ENCODE measurements around the gene BTBD10. TPM values are rescaled to one million over a fixed set of nuclear protein-coding genes. Genes with fewer than 3 reads are reported as not detected.
"Not testable (repeated sequence)": the region's sequence is repeated elsewhere in the genome, so short reads cannot be mapped to it uniquely, and the experiment has no call there.

Gene BTBD10
- total RNA-seq, 1 donor from 2014 or later: 120 TPM

DNA sequence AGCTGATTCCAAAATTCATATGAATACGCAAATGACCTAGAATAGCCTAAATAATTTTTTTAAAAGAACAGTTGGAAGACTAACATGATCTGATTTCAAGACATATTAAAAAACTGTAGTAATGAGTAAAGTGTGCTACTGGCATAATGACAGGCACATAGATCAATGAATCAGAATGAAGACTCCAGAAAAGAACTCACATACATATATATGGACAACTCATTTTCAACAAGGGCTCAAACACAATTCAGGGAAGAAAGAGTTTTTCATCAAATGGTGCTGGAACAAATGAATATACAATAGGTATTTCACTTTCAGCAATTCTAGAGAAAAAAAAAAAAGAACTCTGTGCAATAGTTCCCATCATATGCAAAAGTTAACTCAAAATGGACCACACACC lies 33.7 kb downstream of the BTBD10 start:
- FAIRE-seq: no peak

DNA sequence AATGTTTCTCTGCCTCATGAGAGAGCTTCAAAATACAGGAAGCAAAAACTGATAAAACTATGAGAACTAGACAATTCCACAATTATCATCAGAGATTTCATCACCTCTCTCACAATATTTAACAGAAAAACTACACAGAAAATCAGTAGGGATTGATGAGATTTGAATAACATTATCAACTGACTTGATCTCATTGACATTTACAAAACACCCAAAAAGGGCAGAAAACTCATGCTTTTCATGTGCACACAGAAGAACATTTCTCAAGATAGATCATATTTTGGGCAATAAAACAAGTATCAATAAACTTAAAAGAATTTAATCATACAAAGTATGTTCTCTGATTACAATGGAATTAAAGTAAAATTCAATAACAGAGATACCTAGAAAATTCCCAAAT lies 35.6 kb downstream of the BTBD10 start:
- Histone ChIP-seq H3K4me3 (ENCODE audit: low read depth, low read length) (no peak overlapping the region), H3K27me3 (ENCODE audit: control insufficient read depth, insufficient read depth, low read length) (no peaks in the 10 kb centered on the region), H3K36me3 (ENCODE audit: control insufficient read depth, insufficient read depth, low read length) (no peaks in the 10 kb centered on the region)
- no peak for DNase-seq (ENCODE audit: low read depth)
- no peak for FAIRE-seq
- TF ChIP-seq, protein P1, sequence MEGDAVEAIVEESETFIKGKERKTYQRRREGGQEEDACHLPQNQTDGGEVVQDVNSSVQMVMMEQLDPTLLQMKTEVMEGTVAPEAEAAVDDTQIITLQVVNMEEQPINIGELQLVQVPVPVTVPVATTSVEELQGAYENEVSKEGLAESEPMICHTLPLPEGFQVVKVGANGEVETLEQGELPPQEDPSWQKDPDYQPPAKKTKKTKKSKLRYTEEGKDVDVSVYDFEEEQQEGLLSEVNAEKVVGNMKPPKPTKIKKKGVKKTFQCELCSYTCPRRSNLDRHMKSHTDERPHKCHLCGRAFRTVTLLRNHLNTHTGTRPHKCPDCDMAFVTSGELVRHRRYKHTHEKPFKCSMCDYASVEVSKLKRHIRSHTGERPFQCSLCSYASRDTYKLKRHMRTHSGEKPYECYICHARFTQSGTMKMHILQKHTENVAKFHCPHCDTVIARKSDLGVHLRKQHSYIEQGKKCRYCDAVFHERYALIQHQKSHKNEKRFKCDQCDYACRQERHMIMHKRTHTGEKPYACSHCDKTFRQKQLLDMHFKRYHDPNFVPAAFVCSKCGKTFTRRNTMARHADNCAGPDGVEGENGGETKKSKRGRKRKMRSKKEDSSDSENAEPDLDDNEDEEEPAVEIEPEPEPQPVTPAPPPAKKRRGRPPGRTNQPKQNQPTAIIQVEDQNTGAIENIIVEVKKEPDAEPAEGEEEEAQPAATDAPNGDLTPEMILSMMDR (IDR thresholded peaks at IDR 0.05; ENCODE audit: insufficient read depth, low read length, severe bottlenecking): no peak

More for the DNA sequence above, 33.7 kb downstream of the BTBD10 start:
- Histone ChIP-seq H3K27me3 (ENCODE audit: control insufficient read depth, insufficient read depth, low read length) (no peaks in the 10 kb centered on the region), H3K36me3 (ENCODE audit: control insufficient read depth, insufficient read depth, low read length) (no peaks in the 10 kb centered on the region), H3K4me3 (ENCODE audit: low read depth, low read length) (no peak overlapping the region)
- TF ChIP-seq, protein P1 (IDR thresholded peaks at IDR 0.05; ENCODE audit: insufficient read depth, low read length, severe bottlenecking): no peak
- no peak for DNase-seq (ENCODE audit: low read depth)

DNA sequence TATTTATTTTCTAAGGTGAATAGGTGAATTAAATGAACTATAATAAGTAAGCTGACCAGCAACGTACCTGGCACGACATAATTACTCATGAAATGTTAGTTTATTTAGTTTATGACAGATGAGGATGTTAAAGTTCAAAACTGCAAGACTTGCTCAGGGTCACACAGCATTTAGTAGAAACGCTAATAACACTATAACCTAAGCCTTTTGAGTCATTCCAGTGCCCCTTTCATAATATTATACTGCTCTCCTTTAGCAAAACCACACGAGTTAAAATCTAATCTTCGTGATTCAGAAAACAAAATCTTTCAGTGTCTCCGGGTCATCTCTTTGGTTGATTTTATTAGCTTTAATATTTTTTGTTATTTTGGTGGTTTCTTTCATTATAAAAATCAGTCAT lies 39.6 kb downstream of the BTBD10 start:
- H3K4me3 ChIP-seq (ENCODE audit: low read depth, low read length): no peak overlapping the region
- TF ChIP-seq, protein P1 (IDR thresholded peaks at IDR 0.05; ENCODE audit: insufficient read depth, low read length, severe bottlenecking): no peak
- H3K27me3 ChIP-seq (ENCODE audit: control insufficient read depth, insufficient read depth, low read length): no peaks in the 10 kb centered on the region
- no peak for DNase-seq (ENCODE audit: low read depth)
- FAIRE-seq: no peak
- peaks cover 2% of the 10 kb centered on the region for H3K36me3 ChIP-seq (ENCODE audit: control insufficient read depth, insufficient read depth, low read length)

DNA sequence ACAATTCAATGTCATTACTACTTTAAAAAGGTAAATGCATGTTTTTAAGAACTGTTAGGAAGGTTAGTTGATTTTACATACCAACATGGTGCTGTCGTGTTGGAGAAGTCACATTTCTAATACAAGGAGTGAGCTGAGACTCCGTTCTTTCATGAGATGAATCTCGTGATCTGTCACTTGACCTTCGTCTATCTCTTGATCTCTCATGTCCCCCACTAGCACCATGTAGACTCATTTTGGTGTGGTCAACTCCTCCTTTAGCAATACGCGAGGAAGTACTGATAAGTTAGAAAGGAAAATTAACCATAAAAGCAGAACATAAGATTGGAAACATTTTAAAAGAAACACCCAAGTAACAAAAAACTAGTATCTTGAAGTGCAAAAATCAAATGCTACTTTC lies 41.5 kb downstream of the BTBD10 start:
- Histone ChIP-seq H3K36me3 (ENCODE audit: control insufficient read depth, insufficient read depth, low read length) (peaks cover 2% of the 10 kb centered on the region), H3K4me3 (ENCODE audit: low read depth, low read length) (no peak overlapping the region), H3K27me3 (ENCODE audit: control insufficient read depth, insufficient read depth, low read length) (no peaks in the 10 kb centered on the region)
- FAIRE-seq (no peak), DNase-seq (ENCODE audit: low read depth) (no peak)
- TF ChIP-seq, protein P1 (IDR thresholded peaks at IDR 0.05; ENCODE audit: insufficient read depth, low read length, severe bottlenecking): no peak

DNA sequence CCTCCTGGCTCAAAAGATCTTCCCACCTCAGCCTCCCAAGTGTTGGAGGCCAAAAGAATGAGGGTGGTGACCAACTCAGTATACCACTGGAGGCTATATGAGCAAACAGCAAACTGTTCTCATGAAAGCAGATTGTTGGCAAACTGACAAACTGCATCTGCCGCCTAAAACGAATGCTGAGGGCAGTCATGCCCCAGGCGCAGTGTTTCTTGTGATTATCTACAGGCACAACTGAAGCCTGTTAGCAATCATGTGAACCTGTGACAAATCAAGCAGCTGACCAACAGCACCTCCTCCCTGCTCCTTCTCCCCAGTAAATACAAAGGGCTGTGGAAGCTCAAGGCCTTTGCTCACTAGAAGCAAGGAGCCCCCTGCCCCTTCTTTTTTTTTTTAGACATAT lies 47.8 kb downstream of the BTBD10 start:
- FAIRE-seq (no peak), DNase-seq (ENCODE audit: low read depth) (peak; percentile 5)
- Histone ChIP-seq H3K4me3 (ENCODE audit: low read depth, low read length) (no peak overlapping the region), H3K27me3 (ENCODE audit: control insufficient read depth, insufficient read depth, low read length) (no peaks in the 10 kb centered on the region), H3K36me3 (ENCODE audit: control insufficient read depth, insufficient read depth, low read length) (peaks cover 8% of the 10 kb centered on the region)
- TF ChIP-seq, protein P1 (IDR thresholded peaks at IDR 0.05; ENCODE audit: insufficient read depth, low read length, severe bottlenecking): no peak

DNA sequence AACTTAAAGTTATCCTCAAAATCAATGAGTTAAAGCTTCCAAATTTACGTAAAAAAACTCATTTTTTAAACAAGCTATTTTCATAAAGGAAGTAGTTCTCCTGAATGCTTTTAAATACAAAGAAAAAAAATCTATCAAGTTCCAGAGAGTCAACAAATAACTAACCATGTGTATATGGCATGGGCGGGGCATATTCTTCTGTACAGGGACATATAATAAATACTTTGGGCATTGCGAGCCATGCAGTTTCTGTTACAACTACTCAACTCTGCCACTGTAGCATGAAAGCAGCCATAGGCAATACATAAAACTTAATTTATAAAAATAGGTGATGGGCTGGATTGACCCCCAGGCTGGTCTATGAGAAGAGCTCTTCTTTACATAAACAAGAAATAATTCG lies 57.8 kb downstream of the BTBD10 start:
- FAIRE-seq (no peak), DNase-seq (ENCODE audit: low read depth) (no peak)
- TF ChIP-seq, protein P1 (IDR thresholded peaks at IDR 0.05; ENCODE audit: insufficient read depth, low read length, severe bottlenecking): no peak
- peaks cover 10% of the 10 kb centered on the region for H3K36me3 ChIP-seq (ENCODE audit: control insufficient read depth, insufficient read depth, low read length)
- no peak overlapping the region for H3K4me3 ChIP-seq (ENCODE audit: low read depth, low read length)
- H3K27me3 ChIP-seq (ENCODE audit: control insufficient read depth, insufficient read depth, low read length): no peaks in the 10 kb centered on the region

DNA sequence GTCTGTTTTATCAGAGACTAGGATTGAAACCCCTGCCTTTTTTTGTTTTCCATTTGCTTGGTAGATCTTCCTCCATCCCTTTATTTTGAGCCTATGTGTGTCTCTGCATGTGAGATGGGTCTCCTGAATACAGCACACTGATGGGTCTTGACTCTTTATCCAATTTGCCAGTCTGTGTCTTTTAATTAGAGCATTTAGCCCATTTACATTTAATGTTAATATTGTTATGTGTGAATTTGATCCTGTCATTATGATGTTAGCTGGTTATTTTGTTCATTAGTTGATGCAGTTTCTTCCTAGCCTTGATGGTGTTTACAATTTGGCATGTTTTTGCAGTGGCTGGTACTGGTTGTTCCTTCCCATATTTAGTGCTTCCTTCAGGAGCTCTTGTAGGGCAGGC lies 64.7 kb downstream of the BTBD10 start:
- not testable (repeated sequence) for DNase-seq (ENCODE audit: low read depth); H3K36me3 ChIP-seq (ENCODE audit: control insufficient read depth, insufficient read depth, low read length); FAIRE-seq; H3K4me3 ChIP-seq (ENCODE audit: low read depth, low read length); H3K27me3 ChIP-seq (ENCODE audit: control insufficient read depth, insufficient read depth, low read length)

Data from bronchial epithelial cell (primary cell).